ENCODE measurements around the gene CEND1. TPM values are rescaled to one million over a fixed set of nuclear protein-coding genes. Genes with fewer than 3 reads are reported as not detected.

The CEND1 gene
- total and polyA plus RNA-seq, 2 of the 13 experiments (the other 11 are each of a cell fraction or from before 2014, with no cell fraction given): not detected

DNA sequence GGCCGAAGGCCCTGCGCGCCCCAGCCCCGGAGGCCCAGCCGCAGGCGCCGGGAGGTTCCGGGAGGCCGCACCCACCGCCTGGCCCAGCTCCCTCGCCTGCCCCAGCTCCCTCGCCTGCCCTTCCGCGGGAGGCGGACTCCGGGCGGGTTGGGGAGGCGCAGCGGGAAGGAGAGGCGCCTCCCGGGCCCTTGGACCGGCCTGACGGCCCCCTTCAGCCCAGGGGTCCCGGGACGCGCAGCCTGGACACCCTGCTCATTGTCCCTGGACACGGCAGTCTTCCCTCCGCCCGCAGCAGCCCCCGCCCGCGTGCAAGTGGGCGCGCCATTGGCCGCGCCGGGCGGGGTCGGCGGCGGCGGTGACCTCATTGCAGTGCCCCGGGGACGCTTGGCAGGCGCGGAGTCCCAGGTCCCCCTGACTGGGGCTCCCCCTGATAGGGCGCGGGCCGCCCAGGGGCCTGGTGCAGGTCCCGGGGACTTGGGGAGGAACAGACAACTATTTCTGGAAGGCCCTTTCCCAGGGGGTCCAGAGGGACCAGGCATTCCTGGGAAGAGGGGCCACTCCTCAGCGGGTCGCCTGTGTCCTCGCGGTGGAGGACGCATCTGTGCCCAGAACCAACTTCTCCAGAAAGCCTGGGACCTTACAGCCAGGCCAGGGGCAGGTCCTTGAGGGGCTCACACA lies 43.4 kb upstream of the CEND1 start (continued):
- TF ChIP-seq, protein P1, sequence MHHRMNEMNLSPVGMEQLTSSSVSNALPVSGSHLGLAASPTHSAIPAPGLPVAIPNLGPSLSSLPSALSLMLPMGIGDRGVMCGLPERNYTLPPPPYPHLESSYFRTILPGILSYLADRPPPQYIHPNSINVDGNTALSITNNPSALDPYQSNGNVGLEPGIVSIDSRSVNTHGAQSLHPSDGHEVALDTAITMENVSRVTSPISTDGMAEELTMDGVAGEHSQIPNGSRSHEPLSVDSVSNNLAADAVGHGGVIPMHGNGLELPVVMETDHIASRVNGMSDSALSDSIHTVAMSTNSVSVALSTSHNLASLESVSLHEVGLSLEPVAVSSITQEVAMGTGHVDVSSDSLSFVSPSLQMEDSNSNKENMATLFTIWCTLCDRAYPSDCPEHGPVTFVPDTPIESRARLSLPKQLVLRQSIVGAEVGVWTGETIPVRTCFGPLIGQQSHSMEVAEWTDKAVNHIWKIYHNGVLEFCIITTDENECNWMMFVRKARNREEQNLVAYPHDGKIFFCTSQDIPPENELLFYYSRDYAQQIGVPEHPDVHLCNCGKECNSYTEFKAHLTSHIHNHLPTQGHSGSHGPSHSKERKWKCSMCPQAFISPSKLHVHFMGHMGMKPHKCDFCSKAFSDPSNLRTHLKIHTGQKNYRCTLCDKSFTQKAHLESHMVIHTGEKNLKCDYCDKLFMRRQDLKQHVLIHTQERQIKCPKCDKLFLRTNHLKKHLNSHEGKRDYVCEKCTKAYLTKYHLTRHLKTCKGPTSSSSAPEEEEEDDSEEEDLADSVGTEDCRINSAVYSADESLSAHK (CRISPR knock-in tag; IDR thresholded peaks at IDR 0.05; ENCODE audit: borderline replicate concordance): no peak
- TF ChIP-seq, protein P2, sequence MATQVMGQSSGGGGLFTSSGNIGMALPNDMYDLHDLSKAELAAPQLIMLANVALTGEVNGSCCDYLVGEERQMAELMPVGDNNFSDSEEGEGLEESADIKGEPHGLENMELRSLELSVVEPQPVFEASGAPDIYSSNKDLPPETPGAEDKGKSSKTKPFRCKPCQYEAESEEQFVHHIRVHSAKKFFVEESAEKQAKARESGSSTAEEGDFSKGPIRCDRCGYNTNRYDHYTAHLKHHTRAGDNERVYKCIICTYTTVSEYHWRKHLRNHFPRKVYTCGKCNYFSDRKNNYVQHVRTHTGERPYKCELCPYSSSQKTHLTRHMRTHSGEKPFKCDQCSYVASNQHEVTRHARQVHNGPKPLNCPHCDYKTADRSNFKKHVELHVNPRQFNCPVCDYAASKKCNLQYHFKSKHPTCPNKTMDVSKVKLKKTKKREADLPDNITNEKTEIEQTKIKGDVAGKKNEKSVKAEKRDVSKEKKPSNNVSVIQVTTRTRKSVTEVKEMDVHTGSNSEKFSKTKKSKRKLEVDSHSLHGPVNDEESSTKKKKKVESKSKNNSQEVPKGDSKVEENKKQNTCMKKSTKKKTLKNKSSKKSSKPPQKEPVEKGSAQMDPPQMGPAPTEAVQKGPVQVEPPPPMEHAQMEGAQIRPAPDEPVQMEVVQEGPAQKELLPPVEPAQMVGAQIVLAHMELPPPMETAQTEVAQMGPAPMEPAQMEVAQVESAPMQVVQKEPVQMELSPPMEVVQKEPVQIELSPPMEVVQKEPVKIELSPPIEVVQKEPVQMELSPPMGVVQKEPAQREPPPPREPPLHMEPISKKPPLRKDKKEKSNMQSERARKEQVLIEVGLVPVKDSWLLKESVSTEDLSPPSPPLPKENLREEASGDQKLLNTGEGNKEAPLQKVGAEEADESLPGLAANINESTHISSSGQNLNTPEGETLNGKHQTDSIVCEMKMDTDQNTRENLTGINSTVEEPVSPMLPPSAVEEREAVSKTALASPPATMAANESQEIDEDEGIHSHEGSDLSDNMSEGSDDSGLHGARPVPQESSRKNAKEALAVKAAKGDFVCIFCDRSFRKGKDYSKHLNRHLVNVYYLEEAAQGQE (IDR thresholded peaks at IDR 0.05; ENCODE audit: borderline replicate concordance in 1 of 2, low read depth in 1 of 2, low read length in 2 of 2): no peak
- TF ChIP-seq ZNF558 (CRISPR knock-in tag; IDR thresholded peaks at IDR 0.05; ENCODE audit: borderline replicate concordance): no peak
- no peak for TF ChIP-seq ZNF879 (CRISPR knock-in tag; IDR thresholded peaks at IDR 0.05)
- TF ChIP-seq SSRP1 (CRISPR knock-in tag; IDR thresholded peaks at IDR 0.05): no peak
- TF ChIP-seq, protein P3, sequence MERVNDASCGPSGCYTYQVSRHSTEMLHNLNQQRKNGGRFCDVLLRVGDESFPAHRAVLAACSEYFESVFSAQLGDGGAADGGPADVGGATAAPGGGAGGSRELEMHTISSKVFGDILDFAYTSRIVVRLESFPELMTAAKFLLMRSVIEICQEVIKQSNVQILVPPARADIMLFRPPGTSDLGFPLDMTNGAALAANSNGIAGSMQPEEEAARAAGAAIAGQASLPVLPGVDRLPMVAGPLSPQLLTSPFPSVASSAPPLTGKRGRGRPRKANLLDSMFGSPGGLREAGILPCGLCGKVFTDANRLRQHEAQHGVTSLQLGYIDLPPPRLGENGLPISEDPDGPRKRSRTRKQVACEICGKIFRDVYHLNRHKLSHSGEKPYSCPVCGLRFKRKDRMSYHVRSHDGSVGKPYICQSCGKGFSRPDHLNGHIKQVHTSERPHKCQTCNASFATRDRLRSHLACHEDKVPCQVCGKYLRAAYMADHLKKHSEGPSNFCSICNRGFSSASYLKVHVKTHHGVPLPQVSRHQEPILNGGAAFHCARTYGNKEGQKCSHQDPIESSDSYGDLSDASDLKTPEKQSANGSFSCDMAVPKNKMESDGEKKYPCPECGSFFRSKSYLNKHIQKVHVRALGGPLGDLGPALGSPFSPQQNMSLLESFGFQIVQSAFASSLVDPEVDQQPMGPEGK (CRISPR knock-in tag; IDR thresholded peaks at IDR 0.05): peak; percentile 52; the same call in 1 of the 2 replicates
- no peak for TF ChIP-seq EEA1 (CRISPR knock-in tag; IDR thresholded peaks at IDR 0.05; ENCODE audit: borderline replicate concordance)
- TF ChIP-seq MTA3 (CRISPR knock-in tag; IDR thresholded peaks at IDR 0.05): no peak
- no peak for TF ChIP-seq SIX4 (CRISPR knock-in tag; IDR thresholded peaks at IDR 0.05)
- TF ChIP-seq RBM39 (IDR thresholded peaks at IDR 0.05; ENCODE audit: low read depth, low read length, poor library complexity, severe bottlenecking): no peak
- TF ChIP-seq XRCC5 (optimal IDR thresholded peaks at IDR 0.05; ENCODE audit: low read length): no peak
- no peak for TF ChIP-seq ZNF619 (CRISPR knock-in tag; IDR thresholded peaks at IDR 0.05)
- TF ChIP-seq, protein P4, sequence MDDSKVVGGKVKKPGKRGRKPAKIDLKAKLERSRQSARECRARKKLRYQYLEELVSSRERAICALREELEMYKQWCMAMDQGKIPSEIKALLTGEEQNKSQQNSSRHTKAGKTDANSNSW (CRISPR knock-in tag; IDR thresholded peaks at IDR 0.05; ENCODE audit: borderline replicate concordance): no peak
- no peak for TF ChIP-seq HCFC1 (IDR thresholded peaks at IDR 0.05; ENCODE audit: low read depth, low read length)

All from HepG2 (cell line).